GM23338 (cell line): ENCODE results near the gene RAD51D. TPM values are rescaled to one million over a fixed set of nuclear protein-coding genes. Genes with fewer than 3 reads are reported as not detected.

Source experiments
- ATAC-seq: fragments of 200-7000 bp; cut with Tn5 transposase; 3 replicates; pipeline ENCODE4 v1.9.1; 2020
- DNase-seq: peaks from one replicate; pipeline ENCODE4 v3.0.0-alpha.2; 2015; ENCODE audit warnings: low spot score
- H2AFZ ChIP-seq: fragments of 200-600 bp; sonication (generic); 2 replicates; pipeline ENCODE4 v1.8.0; 2016; ENCODE audit warnings: antibody characterized with exemption, mild to moderate bottlenecking, moderate library complexity
- H3F3A ChIP-seq: fragments of 200-600 bp; sonication (generic); replicated peaks from 2 replicates; pipeline ENCODE4 v1.8.0; 2017; ENCODE audit warnings: antibody characterized with exemption, mixed run types, low read depth
- H3K27ac ChIP-seq: fragments of 200-600 bp; sonication (generic); 2 replicates; pipeline ENCODE4 v1.6.1; 2016; ENCODE audit warnings: low read depth
- H3K27me3 ChIP-seq: fragments of 200-600 bp; sonication (generic); 2 replicates; pipeline ENCODE4 v1.8.0; 2016; ENCODE audit warnings: mild to moderate bottlenecking, mixed run types, moderate library complexity; ENCODE audit not compliant: insufficient read depth
- H3K36me3 ChIP-seq: fragments of 200-600 bp; sonication (generic); 2 replicates; pipeline ENCODE4 v1.8.0; 2016; ENCODE audit warnings: mild to moderate bottlenecking; ENCODE audit not compliant: insufficient read depth
- H3K4me1 ChIP-seq: fragments of 200-600 bp; sonication (generic); 2 replicates; pipeline ENCODE4 v1.8.0; 2016; ENCODE audit warnings: mild to moderate bottlenecking, moderate library complexity; ENCODE audit not compliant: insufficient read depth
- H3K4me2 ChIP-seq: fragments of 200-600 bp; sonication (generic); 2 replicates; pipeline ENCODE4 v1.7.1; 2017; ENCODE audit warnings: mixed run types
- H3K4me3 ChIP-seq: fragments of 200-600 bp; sonication (generic); 2 replicates; pipeline ENCODE4 v1.6.1; 2016; ENCODE audit warnings: mixed run types
- H3K79me2 ChIP-seq: fragments of 200-600 bp; sonication (generic); replicated peaks from 2 replicates; pipeline ENCODE4 v1.8.0; 2017; ENCODE audit warnings: mild to moderate bottlenecking; ENCODE audit not compliant: insufficient read depth
- H3K9me2 ChIP-seq: fragments of 200-600 bp; sonication (generic); 2 replicates; pipeline ENCODE4 v1.8.0; 2017; ENCODE audit not compliant: insufficient read depth
- H4K20me1 ChIP-seq: fragments of 200-600 bp; sonication (generic); replicated peaks from 2 replicates; pipeline ENCODE4 v1.8.0; 2017; ENCODE audit warnings: mild to moderate bottlenecking; ENCODE audit not compliant: insufficient read depth
- H3K27ac Mint-ChIP-seq: 2 replicates; pipeline ENCODE4 v1.8.0; 2020; ENCODE audit warnings: inconsistent platforms, mild to moderate bottlenecking, moderate library complexity, mixed read lengths
- H3K27me3 Mint-ChIP-seq: 3 replicates; pipeline ENCODE4 v1.8.0; 2022; ENCODE audit warnings: low read depth, mild to moderate bottlenecking, moderate library complexity, mixed read lengths, inconsistent platforms; ENCODE audit not compliant: insufficient read depth, poor library complexity
- H3K36me3 Mint-ChIP-seq: 3 replicates; pipeline ENCODE4 v1.8.0; 2021; ENCODE audit warnings: low read depth, mild to moderate bottlenecking, inconsistent platforms, moderate library complexity, mixed read lengths
- H3K4me1 Mint-ChIP-seq: 3 replicates; pipeline ENCODE4 v1.8.0; 2020; ENCODE audit warnings: mild to moderate bottlenecking, inconsistent platforms, mixed read lengths
- H3K4me3 Mint-ChIP-seq: 3 replicates; pipeline ENCODE4 v1.8.0; 2021; ENCODE audit warnings: moderate library complexity, mild to moderate bottlenecking, inconsistent platforms, mixed read lengths
- H3K9me3 Mint-ChIP-seq: 3 replicates; pipeline ENCODE4 v1.8.0; 2020; ENCODE audit warnings: moderate library complexity, mild to moderate bottlenecking, inconsistent platforms, mixed read lengths
- JUNB ChIP-seq: IDR thresholded peaks from one replicate; pipeline ENCODE4 v1.6.1; 2016; ENCODE audit warnings: antibody characterized with exemption; ENCODE audit not compliant: unreplicated experiment
- NANOG ChIP-seq: IDR thresholded peaks from 2 replicates; pipeline ENCODE4 v1.6.1; 2016; ENCODE audit warnings: antibody characterized with exemption, borderline replicate concordance
- ZNF331 ChIP-seq: fragments of 250-450 bp; sonication (Bioruptor Pico); IDR thresholded peaks from 2 replicates; pipeline ENCODE4 v1.5.0; 2020; ENCODE audit warnings: low read depth, mild to moderate bottlenecking, moderate library complexity
- polyA plus RNA-seq: library from polyadenylated mRNA; unstranded; fragments of >200 nt; fragmentation: Nextera tagmentation; extraction: Ambion mirVana; gene quantifications from 2 replicates; pipeline ENCODE4 v1.2.1, GENCODE V29; 2016
- total RNA-seq: library from RNA; depleted of rRNA; stranded (reverse); fragments of >200 nt; shearing (Covaris generic); gene quantifications from 2 replicates; pipeline ENCODE4 v1.2.3, GENCODE V29; 2014
- TF ChIP-seq, protein P1 (sequence below), 2 experiments: fragments of 200-600 bp in 1 of 2; sonication (generic) in 1 of 2; conservative IDR thresholded peaks; 2 replicates each; pipeline versions ENCODE4 v1.5.1 to v1.6.1; 2016 to 2017; ENCODE audit warnings: antibody characterized with exemption in 2 of 2, low read depth in 2 of 2, mild to moderate bottlenecking in 2 of 2, moderate library complexity in 1 of 2
- TF ChIP-seq, protein P2 (sequence below): IDR thresholded peaks from one replicate; pipeline ENCODE4 v1.6.1; 2018; ENCODE audit warnings: antibody characterized with exemption; ENCODE audit not compliant: unreplicated experiment
- TF ChIP-seq, protein P3 (sequence below): IDR thresholded peaks from 2 replicates; pipeline ENCODE4 v1.6.1; 2016; ENCODE audit warnings: antibody characterized with exemption
- TF ChIP-seq, protein P4 (sequence below): fragments of 250-450 bp; sonication (Bioruptor Pico); IDR thresholded peaks from 2 replicates; pipeline ENCODE4 v1.5.0; 2020; ENCODE audit warnings: mild to moderate bottlenecking, moderate library complexity

Gene RAD51D
- total and polyA plus RNA-seq, 2 experiments from 2014 or later: 5.9 to 11.0 TPM

DNA sequence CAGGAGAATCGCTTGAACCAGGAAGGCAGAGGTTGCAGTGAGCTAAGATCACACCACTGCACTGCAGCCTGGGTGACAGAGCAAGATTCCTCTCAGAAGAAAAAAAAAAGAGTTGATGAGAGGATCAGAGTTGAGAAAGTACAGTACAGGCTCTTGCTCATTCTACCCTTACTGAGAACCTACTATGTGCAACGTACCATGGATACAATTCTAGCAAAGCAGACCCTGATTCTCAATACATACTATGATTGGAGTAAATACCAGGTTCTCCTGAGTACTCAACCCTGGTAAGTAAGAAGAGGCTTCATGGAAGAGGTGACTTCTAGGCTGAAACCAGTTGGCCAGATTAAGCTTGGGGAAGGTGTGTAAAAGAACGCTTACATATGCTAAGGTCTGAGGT is 57.4 kb downstream of the RAD51D start (continued):
- TF ChIP-seq, protein P1, sequence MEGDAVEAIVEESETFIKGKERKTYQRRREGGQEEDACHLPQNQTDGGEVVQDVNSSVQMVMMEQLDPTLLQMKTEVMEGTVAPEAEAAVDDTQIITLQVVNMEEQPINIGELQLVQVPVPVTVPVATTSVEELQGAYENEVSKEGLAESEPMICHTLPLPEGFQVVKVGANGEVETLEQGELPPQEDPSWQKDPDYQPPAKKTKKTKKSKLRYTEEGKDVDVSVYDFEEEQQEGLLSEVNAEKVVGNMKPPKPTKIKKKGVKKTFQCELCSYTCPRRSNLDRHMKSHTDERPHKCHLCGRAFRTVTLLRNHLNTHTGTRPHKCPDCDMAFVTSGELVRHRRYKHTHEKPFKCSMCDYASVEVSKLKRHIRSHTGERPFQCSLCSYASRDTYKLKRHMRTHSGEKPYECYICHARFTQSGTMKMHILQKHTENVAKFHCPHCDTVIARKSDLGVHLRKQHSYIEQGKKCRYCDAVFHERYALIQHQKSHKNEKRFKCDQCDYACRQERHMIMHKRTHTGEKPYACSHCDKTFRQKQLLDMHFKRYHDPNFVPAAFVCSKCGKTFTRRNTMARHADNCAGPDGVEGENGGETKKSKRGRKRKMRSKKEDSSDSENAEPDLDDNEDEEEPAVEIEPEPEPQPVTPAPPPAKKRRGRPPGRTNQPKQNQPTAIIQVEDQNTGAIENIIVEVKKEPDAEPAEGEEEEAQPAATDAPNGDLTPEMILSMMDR (conservative IDR thresholded peaks at IDR 0.05; ENCODE audit: low read depth in 2 of 2): no peak
- TF ChIP-seq JUNB: no peak
- TF ChIP-seq, protein P2, sequence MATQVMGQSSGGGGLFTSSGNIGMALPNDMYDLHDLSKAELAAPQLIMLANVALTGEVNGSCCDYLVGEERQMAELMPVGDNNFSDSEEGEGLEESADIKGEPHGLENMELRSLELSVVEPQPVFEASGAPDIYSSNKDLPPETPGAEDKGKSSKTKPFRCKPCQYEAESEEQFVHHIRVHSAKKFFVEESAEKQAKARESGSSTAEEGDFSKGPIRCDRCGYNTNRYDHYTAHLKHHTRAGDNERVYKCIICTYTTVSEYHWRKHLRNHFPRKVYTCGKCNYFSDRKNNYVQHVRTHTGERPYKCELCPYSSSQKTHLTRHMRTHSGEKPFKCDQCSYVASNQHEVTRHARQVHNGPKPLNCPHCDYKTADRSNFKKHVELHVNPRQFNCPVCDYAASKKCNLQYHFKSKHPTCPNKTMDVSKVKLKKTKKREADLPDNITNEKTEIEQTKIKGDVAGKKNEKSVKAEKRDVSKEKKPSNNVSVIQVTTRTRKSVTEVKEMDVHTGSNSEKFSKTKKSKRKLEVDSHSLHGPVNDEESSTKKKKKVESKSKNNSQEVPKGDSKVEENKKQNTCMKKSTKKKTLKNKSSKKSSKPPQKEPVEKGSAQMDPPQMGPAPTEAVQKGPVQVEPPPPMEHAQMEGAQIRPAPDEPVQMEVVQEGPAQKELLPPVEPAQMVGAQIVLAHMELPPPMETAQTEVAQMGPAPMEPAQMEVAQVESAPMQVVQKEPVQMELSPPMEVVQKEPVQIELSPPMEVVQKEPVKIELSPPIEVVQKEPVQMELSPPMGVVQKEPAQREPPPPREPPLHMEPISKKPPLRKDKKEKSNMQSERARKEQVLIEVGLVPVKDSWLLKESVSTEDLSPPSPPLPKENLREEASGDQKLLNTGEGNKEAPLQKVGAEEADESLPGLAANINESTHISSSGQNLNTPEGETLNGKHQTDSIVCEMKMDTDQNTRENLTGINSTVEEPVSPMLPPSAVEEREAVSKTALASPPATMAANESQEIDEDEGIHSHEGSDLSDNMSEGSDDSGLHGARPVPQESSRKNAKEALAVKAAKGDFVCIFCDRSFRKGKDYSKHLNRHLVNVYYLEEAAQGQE: no peak

DNA sequence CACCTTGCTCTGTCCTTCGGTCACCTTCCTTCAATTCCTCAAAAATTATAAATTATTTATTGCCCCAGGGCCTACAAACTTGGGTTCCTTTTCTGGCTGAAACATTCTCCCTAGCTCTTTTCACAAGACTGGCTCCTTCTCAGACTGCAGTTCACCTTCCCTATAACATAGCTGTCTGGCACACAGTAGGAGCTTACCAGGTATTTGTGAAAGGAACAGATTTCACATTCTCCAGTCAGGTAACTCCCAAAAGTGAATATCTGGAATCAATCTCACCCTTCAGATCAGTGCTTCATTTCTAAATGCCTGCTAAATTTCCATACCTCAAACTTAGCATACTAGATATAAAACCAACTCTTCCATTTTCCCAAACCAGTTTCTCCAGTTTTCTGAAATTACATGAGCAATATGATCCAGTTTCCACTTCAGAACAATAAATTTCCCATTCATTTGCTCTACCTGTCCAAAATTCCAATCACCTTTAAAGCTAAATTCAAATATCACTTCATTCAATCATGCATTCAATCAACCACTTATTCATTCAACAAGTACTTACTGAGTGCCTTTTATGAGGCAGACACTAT is 62.2 kb downstream of the RAD51D start:
- H3K4me3 ChIP-seq: no peak overlapping the region
- Mint-ChIP-seq H3K27ac (no peak overlapping the region), H3K9me3 (no peaks in the 10 kb centered on the region), H3K4me1 (peaks cover 14% of the 10 kb centered on the region), H3K36me3 (peaks cover 4% of the 10 kb centered on the region; the same call in 1 of the 3 replicates), H3K27me3 (no peaks in the 10 kb centered on the region), H3K4me3 (no peak overlapping the region)
- no peaks in the 10 kb centered on the region for H3K9me2 ChIP-seq
- ATAC-seq (no peak), DNase-seq (no peak)
- no peak overlapping the region for H3K27ac ChIP-seq
- no peak overlapping the region for H3K4me2 ChIP-seq
- no peaks in the 10 kb centered on the region for H3K79me2 ChIP-seq
- H3K4me1 ChIP-seq: peaks cover 2% of the 10 kb centered on the region; the same call in 1 of the 2 replicates
- H3K36me3 ChIP-seq: no peaks in the 10 kb centered on the region; the same call in 1 of the 2 replicates
- H3K27me3 ChIP-seq: no peaks in the 10 kb centered on the region
- no peaks in the 10 kb centered on the region; the same call in 1 of the 2 replicates for H4K20me1 ChIP-seq
- no peaks in the 10 kb centered on the region for H3F3A ChIP-seq
- no peak overlapping the region for H2AFZ ChIP-seq
- TF ChIP-seq JUNB (no peak), ZNF331 (CRISPR knock-in tag) (no peak), NANOG (no peak)
- TF ChIP-seq, protein P1 (conservative IDR thresholded peaks at IDR 0.05; ENCODE audit: low read depth in 2 of 2): no peak
- TF ChIP-seq, protein P3, sequence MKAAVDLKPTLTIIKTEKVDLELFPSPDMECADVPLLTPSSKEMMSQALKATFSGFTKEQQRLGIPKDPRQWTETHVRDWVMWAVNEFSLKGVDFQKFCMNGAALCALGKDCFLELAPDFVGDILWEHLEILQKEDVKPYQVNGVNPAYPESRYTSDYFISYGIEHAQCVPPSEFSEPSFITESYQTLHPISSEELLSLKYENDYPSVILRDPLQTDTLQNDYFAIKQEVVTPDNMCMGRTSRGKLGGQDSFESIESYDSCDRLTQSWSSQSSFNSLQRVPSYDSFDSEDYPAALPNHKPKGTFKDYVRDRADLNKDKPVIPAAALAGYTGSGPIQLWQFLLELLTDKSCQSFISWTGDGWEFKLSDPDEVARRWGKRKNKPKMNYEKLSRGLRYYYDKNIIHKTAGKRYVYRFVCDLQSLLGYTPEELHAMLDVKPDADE: no peak
- TF ChIP-seq, protein P4, sequence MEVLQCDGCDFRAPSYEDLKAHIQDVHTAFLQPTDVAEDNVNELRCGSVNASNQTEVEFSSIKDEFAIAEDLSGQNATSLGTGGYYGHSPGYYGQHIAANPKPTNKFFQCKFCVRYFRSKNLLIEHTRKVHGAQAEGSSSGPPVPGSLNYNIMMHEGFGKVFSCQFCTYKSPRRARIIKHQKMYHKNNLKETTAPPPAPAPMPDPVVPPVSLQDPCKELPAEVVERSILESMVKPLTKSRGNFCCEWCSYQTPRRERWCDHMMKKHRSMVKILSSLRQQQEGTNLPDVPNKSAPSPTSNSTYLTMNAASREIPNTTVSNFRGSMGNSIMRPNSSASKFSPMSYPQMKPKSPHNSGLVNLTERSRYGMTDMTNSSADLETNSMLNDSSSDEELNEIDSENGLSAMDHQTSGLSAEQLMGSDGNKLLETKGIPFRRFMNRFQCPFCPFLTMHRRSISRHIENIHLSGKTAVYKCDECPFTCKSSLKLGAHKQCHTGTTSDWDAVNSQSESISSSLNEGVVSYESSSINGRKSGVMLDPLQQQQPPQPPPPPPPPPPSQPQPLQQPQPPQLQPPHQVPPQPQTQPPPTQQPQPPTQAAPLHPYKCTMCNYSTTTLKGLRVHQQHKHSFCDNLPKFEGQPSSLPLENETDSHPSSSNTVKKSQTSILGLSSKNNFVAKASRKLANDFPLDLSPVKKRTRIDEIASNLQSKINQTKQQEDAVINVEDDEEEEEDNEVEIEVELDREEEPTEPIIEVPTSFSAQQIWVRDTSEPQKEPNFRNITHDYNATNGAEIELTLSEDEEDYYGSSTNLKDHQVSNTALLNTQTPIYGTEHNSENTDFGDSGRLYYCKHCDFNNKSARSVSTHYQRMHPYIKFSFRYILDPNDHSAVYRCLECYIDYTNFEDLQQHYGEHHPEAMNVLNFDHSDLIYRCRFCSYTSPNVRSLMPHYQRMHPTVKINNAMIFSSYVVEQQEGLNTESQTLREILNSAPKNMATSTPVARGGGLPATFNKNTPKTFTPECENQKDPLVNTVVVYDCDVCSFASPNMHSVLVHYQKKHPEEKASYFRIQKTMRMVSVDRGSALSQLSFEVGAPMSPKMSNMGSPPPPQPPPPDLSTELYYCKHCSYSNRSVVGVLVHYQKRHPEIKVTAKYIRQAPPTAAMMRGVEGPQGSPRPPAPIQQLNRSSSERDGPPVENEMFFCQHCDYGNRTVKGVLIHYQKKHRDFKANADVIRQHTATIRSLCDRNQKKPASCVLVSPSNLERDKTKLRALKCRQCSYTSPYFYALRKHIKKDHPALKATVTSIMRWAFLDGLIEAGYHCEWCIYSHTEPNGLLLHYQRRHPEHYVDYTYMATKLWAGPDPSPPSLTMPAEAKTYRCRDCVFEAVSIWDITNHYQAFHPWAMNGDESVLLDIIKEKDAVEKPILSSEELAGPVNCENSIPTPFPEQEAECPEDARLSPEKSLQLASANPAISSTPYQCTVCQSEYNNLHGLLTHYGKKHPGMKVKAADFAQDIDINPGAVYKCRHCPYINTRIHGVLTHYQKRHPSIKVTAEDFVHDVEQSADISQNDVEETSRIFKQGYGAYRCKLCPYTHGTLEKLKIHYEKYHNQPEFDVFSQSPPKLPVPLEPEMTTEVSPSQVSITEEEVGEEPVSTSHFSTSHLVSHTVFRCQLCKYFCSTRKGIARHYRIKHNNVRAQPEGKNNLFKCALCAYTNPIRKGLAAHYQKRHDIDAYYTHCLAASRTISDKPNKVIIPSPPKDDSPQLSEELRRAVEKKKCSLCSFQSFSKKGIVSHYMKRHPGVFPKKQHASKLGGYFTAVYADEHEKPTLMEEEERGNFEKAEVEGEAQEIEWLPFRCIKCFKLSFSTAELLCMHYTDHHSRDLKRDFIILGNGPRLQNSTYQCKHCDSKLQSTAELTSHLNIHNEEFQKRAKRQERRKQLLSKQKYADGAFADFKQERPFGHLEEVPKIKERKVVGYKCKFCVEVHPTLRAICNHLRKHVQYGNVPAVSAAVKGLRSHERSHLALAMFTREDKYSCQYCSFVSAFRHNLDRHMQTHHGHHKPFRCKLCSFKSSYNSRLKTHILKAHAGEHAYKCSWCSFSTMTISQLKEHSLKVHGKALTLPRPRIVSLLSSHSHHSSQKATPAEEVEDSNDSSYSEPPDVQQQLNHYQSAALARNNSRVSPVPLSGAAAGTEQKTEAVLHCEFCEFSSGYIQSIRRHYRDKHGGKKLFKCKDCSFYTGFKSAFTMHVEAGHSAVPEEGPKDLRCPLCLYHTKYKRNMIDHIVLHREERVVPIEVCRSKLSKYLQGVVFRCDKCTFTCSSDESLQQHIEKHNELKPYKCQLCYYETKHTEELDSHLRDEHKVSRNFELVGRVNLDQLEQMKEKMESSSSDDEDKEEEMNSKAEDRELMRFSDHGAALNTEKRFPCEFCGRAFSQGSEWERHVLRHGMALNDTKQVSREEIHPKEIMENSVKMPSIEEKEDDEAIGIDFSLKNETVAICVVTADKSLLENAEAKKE (CRISPR knock-in tag): no peak
